Thyroid gland (tissue), 4 donors: ENCODE data around the gene VPS8. TPM values are rescaled to one million over a fixed set of nuclear protein-coding genes. Genes with fewer than 3 reads are reported as not detected.

Source experiments
- DNase-seq, 2 donors: peaks; one replicate each; pipeline ENCODE4 v3.0.0-alpha.2; 2019
- H3K27ac ChIP-seq, 3 donors: fragments of 200-600 bp; sonication (generic); 1 replicate in 2 of 3; 2 replicates in 1 of 3; pipeline ENCODE4 v1.5.1; 2016 to 2019; ENCODE audit warnings: mild to moderate bottlenecking in 1 of 3, moderate library complexity in 1 of 3
- H3K27me3 ChIP-seq: fragments of 200-600 bp; sonication (generic); one replicate; pipeline ENCODE4 v1.5.1; 2019
- H3K36me3 ChIP-seq, 2 donors: fragments of 200-600 bp; sonication (generic); one replicate each; pipeline ENCODE4 v1.5.1; 2016 to 2019
- H3K4me1 ChIP-seq, 2 donors: fragments of 200-600 bp; sonication (generic); one replicate each; pipeline ENCODE4 v1.5.1; 2017 to 2019
- H3K4me3 ChIP-seq, 3 donors: fragments of 200-600 bp; sonication (generic); replicated peaks in 1 of 3; 1 replicate in 2 of 3; 2 replicates in 1 of 3; pipeline ENCODE4 v1.5.1; 2016; ENCODE audit warnings: mild to moderate bottlenecking in 1 of 3
- H3K9me3 ChIP-seq: fragments of 200-600 bp; sonication (generic); one replicate; pipeline ENCODE4 v1.5.1; 2017
- CTCF ChIP-seq, 6 experiments: fragments of 200-600 bp in 3 of 6; fragments of 450-650 bp in 3 of 6; sonication (generic) in 3 of 6; IDR thresholded peaks; one replicate each; pipeline ENCODE4 v1.5.1; 2016 to 2019; ENCODE audit warnings: antibody characterized with exemption in 6 of 6, mild to moderate bottlenecking in 2 of 6, inconsistent platforms in 1 of 6, moderate library complexity in 1 of 6
- POLR2A ChIP-seq, 2 donors: fragments of 450-650 bp; IDR thresholded peaks; one replicate each; pipeline ENCODE4 v1.6.1; 2017; ENCODE audit warnings: antibody characterized with exemption in 2 of 2, mild to moderate bottlenecking in 2 of 2, moderate library complexity in 1 of 2
- WGBS, 2 donors: methylation state at CpG; one replicate each; pipeline ENCODE4 v1.1.5; 2017; 5-methylcytosine and 5-hydroxymethylcytosine counted together
- intact Hi-C: fragments of 100-400 bp; cut with DNase I; formaldehyde crosslinking; loops from one replicate; pipeline ENCODE4 v1.15.1; 2023
- total RNA-seq, 4 donors: library from RNA; depleted of rRNA; stranded (reverse); fragments of >200 nt; gene quantifications; one replicate each; pipeline ENCODE4 v1.2.3, GENCODE V29; 2016

The VPS8 gene
- total RNA-seq, 4 donors from 2014 or later = 85.6 to 171 (median 103) TPM

GRCh38 chr3:185057829-185058228 is 245.9 kb downstream of the VPS8 start:
- TF ChIP-seq CTCF (IDR thresholded peaks at IDR 0.05) (no peak), POLR2A (IDR thresholded peaks at IDR 0.05) (no peak)
- no peak for DNase-seq
- 95 to 100% methylated on average over 1 of the region's 1 CpG for WGBS, 2 donors
- Histone ChIP-seq H3K27ac (no peak overlapping the region), H3K36me3 (peaks cover 7 to 8% of the 10 kb centered on the region in 2 donors), H3K9me3 (no peaks in the 10 kb centered on the region), H3K27me3 (no peaks in the 10 kb centered on the region), H3K4me3 (no peak overlapping the region), H3K4me1 (no peaks in the 10 kb centered on the region)
- intact Hi-C loops = no loop called here

DNA sequence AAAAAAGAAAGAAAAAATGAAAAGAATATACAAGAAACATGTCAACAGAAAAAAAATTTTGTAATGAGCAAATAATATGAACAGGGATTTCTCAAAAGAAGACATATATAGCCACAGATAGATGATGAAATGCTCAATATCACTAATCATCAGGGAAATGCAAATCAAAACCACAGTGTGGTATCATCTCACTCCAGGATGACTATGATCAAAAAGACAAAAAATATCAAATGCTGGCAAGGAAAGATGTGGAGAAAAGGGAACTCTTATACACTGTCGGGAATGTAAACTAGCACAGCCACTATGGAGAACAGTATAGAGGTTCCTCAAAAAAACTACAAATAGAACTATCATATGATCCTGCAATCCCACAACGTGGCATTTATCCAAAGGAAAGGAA is 246.8 kb downstream of the VPS8 start:
- no peak for DNase-seq
- TF ChIP-seq CTCF (IDR thresholded peaks at IDR 0.05) (no peak), POLR2A (IDR thresholded peaks at IDR 0.05) (no peak)

GRCh38 chr3:185059766-185060165 is 247.8 kb downstream of the VPS8 start:
- intact Hi-C loops = no loop called here
- 71 to 81% methylated on average over 2 of the region's 2 CpGs for WGBS, 2 donors
- no peak for DNase-seq
- H3K9me3 ChIP-seq = no peaks in the 10 kb centered on the region
- no peaks in the 10 kb centered on the region for H3K27me3 ChIP-seq
- TF ChIP-seq POLR2A (IDR thresholded peaks at IDR 0.05) (no peak), CTCF (IDR thresholded peaks at IDR 0.05) (no peak)
- no peak overlapping the region for H3K4me3 ChIP-seq
- no peaks in the 10 kb centered on the region for H3K4me1 ChIP-seq
- no peak overlapping the region for H3K27ac ChIP-seq
- H3K36me3 ChIP-seq = no peaks in the 10 kb centered on the region

More for the DNA sequence above, 246.8 kb downstream of the VPS8 start:
- H3K4me3 ChIP-seq = no peak overlapping the region
- H3K27ac ChIP-seq = no peak overlapping the region
- intact Hi-C loops = no loop called here
- WGBS, 2 donors = 69 to 70% methylated on average over 2 of the region's 2 CpGs
- no peaks in the 10 kb centered on the region for H3K27me3 ChIP-seq
- H3K4me1 ChIP-seq = no peaks in the 10 kb centered on the region
- H3K9me3 ChIP-seq = no peaks in the 10 kb centered on the region
- H3K36me3 ChIP-seq = no peaks in the 10 kb centered on the region

GRCh38 chr3:185060655-185061054 is 248.7 kb downstream of the VPS8 start:
- no peaks in the 10 kb centered on the region for H3K36me3 ChIP-seq
- no peak for DNase-seq
- 92 to 95% methylated on average over 2 of the region's 2 CpGs for WGBS, 2 donors
- H3K4me3 ChIP-seq = no peak overlapping the region
- H3K9me3 ChIP-seq = no peaks in the 10 kb centered on the region
- no peaks in the 10 kb centered on the region for H3K4me1 ChIP-seq
- H3K27me3 ChIP-seq = no peaks in the 10 kb centered on the region
- TF ChIP-seq CTCF (IDR thresholded peaks at IDR 0.05) = no peak
- TF ChIP-seq POLR2A (IDR thresholded peaks at IDR 0.05) = no peak
- no peak overlapping the region for H3K27ac ChIP-seq
- intact Hi-C loops = no loop called here

GRCh38 chr3:185062191-185062590 is 250.2 kb downstream of the VPS8 start:
- intact Hi-C loops = no loop called here
- H3K9me3 ChIP-seq = no peaks in the 10 kb centered on the region
- no peak for DNase-seq

More at GRCh38 chr3:185062191-185062590, 250.2 kb downstream of the VPS8 start:
- H3K4me1 ChIP-seq = no peaks in the 10 kb centered on the region
- H3K4me3 ChIP-seq = no peak overlapping the region
- H3K27me3 ChIP-seq = no peaks in the 10 kb centered on the region
- TF ChIP-seq CTCF (IDR thresholded peaks at IDR 0.05) (no peak), POLR2A (IDR thresholded peaks at IDR 0.05) (no peak)
- H3K27ac ChIP-seq = no peak overlapping the region
- H3K36me3 ChIP-seq = no peaks in the 10 kb centered on the region
